ENCODE results near the gene EYA4.

DNA sequence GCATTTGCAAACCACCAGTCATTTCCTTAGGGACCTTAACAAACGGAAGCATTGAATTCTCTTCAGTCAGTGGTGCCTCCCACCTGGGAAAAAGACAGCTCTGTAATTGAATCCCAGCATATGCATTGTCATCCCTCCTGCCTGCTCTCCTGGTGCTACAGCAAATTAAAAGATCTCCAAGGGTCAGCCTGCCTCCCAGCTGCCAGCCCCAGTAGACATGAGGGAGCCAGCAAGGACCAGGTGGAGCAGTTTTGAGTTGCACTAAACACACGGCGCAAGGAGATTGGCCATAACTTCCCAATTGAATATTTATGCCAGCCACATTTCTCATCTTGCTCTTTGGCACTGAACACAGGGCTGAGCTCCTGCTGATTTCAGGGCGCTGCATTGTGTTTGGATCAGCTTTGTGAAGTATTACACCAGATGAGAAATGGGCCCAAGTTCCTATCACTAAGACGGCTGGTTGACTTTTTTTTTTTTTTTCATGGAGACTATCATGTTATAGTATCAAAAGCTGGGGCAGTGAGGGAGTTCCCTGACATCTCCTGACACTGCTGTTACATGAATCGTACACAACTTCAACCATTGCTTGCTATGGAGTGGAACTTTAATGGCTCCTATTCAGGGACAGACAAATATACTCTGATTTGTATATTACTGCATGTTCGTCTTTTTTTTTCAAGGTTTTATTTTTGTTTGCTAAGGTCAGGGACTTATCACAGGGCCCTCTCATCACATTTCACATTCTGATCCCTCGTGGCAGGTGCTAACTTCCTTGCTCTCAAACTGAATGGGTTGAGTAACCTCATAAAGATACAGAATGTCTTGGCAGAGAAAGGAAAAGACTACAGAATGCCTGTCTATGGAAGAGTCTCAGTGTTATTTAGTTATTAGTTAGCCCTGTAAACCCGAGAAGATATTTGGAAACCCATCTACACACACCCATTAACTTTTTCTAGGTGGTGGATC lies 191.1 kb downstream of the EYA4 start:
- TF ChIP-seq SIN3A (IDR thresholded peaks at IDR 0.05; ENCODE audit: borderline replicate concordance, insufficient read depth, low read depth, low read length) (no peak), REST (IDR thresholded peaks at IDR 0.05; ENCODE audit: insufficient read depth in 1 of 2, low read depth in 2 of 2, low read length in 1 of 2) (no peak), TCF7L2 (IDR thresholded peaks at IDR 0.05; ENCODE audit: low read depth, low read length) (no peak)
- TF ChIP-seq, protein P1, sequence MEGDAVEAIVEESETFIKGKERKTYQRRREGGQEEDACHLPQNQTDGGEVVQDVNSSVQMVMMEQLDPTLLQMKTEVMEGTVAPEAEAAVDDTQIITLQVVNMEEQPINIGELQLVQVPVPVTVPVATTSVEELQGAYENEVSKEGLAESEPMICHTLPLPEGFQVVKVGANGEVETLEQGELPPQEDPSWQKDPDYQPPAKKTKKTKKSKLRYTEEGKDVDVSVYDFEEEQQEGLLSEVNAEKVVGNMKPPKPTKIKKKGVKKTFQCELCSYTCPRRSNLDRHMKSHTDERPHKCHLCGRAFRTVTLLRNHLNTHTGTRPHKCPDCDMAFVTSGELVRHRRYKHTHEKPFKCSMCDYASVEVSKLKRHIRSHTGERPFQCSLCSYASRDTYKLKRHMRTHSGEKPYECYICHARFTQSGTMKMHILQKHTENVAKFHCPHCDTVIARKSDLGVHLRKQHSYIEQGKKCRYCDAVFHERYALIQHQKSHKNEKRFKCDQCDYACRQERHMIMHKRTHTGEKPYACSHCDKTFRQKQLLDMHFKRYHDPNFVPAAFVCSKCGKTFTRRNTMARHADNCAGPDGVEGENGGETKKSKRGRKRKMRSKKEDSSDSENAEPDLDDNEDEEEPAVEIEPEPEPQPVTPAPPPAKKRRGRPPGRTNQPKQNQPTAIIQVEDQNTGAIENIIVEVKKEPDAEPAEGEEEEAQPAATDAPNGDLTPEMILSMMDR (IDR thresholded peaks at IDR 0.05), result no peak

Data from Panc1 (cell line).